GM19193 (cell line): Measurements from ENCODE around the gene SMTN.

Experiments
- POLR2A ChIP-seq: IDR thresholded peaks from 4 replicates; pipeline ENCODE4 v1.6.1; 2011; ENCODE audit not compliant: insufficient read depth, insufficient read length; ENCODE audit errors: extremely low read depth

Gene SMTN

DNA sequence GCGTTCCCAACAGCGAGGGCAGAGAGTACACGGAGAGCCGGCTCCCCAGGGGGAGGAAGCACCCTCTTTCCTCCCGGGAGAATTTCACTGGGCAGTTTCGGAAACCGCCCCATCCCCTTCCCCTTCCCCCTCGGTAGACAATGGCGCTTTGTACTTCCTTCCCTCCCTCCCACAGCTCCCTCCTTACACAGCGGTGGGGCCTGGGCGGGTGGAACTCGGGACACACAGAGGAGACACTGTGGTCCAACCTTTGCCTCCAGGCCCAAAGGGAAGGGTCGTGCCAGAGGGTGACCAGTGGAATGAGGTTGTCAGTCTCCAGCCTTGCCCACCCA is 4.3 kb downstream of the SMTN start:
- TF ChIP-seq POLR2A = no peak

DNA sequence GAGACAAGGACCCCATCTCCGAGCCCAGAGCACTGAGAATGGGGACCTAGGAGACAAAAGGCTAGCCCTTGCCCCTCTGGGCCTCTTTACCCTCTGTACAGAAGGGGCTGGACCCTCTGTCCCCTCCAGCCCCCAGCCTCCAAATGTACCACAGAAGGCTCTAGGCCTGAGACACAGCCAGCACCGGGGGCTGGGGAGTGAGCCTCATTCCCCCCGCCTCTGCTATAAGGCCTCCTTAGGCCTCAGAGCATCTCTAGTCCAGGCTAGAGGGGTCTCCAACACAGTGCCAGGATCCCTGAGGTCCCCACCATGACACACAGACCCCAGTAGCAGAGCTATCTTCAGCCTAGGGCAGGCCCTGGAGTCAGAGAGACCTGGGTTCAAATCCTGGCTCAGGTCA is 4.8 kb downstream of the SMTN start:
- TF ChIP-seq POLR2A = no peak

DNA sequence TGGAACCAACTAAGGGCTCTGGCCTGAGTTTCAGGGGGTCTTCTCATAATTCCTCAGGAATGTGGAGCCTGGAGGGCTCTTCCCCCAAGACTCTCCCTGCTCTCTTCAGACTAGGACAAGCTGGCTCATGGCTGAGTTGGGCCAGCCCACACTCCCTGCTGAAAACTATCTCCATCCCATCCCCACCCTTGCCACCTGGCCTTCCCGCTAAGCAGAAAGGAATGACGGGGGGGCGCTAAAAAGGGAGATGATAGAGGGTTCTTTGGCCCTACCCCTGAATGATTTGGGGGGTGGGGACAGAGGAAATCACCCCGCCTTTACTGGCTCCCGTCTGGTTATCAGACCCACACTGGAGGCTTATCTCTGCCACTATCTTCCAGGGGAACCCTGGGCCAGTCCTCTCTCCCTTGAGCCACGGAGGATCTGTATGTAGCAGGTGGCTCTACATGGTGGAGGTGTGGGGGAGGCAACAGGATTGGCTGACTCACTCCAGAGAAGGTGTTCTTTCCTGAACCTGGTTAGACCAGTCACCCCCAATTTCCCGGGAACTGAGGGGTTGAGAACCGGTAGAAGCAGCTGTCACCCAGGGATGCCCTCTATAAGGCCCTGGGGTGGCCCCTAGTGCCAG is 5.7 kb downstream of the SMTN start:
- no peak for TF ChIP-seq POLR2A

DNA sequence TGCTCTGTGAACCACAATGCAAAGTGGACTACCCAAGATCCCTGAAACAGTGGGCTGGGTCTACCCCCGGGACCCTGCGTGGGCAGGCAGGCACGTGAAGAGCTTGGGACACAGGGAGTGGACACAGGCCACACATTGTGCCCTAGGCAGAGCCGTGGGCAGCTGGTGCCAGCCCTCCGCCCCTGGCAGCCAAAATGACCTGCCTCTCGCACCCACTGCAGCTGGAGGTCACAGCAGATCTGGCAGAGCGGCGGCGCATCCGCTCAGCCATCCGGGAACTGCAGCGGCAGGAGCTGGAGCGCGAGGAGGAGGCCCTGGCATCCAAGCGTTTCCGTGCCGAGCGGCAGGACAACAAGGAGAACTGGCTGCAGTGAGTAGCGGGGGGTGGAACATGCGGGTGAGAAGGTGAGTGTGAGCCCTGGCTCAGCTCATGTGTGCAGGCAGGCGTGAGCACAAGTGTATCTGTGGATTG is 6.7 kb downstream of the SMTN start:
- TF ChIP-seq POLR2A = no peak

DNA sequence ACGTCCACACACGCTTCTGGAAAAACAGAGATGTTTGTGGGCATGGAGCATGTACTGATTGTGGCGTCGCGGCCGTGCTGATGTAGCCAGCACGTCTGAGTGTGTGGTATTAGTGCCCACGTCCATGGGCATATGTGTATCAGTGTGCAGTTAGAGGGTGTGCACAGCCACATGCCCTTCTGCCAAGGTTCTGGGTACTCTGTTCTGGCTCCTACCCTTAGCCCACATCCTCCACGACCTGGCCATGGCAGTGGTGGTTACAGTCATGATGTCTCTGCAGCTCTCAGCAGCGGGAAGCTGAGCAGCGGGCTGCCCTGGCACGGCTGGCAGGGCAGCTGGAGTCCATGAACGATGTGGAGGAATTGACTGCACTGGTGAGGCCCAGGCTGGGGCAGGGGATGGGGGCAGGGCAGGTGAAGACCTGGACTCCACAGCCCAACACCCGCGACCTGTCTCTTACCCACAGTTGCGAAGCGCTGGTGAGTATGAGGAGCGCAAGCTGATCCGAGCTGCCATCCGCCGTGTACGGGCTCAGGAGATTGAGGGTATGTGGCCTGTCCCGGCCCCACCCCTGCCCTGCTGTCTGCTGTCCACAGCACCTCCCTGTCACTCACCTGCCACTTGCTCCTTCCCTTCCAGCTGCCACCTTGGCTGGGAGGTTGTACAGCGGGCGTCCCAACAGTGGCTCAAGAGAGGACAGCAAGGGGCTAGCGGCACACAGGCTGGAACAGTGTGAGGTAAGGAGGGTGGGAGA is 7.3 kb downstream of the SMTN start:
- no peak for TF ChIP-seq POLR2A

DNA sequence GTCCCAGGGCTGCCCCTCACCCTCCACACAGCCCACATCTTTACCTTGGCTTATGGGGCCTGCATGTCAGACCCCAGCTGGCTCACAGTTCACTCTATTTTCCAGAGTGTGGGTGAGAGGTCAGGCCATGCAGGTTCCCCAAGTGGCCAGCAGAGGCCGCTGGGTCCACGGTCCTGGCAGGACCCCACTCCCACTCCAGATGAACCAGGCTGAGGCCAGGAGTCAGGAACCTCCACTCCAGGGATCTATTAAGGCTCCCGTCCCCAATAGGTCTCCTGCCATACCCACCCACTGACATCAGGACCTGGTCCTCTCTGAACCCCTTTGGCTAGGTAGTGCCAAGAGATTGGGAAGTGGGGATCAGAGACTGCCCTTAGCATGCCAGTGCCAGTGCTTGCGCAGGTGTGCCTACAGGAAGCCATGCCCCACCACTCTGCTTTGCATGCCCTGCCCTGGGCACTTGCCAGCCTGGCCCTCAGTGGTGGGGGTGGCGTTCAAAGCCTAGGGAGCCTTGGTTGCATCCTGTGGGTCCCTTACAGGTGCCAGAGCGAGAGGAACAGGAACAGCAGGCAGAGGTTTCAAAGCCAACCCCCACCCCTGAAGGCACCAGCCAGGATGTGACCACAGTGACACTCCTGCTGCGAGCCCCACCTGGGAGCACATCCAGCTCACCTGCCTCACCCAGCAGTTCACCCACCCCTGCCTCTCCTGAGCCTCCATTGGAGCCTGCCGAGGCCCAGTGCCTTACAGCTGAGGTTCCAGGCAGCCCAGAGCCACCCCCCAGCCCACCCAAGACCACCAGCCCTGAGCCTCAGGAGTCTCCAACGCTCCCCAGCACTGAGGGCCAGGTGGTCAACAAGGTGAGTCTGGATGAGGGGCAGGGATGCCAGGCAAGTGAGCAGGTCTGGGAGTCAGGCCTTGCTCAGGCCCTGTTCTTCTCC is 8.3 kb downstream of the SMTN start:
- TF ChIP-seq POLR2A = no peak

DNA sequence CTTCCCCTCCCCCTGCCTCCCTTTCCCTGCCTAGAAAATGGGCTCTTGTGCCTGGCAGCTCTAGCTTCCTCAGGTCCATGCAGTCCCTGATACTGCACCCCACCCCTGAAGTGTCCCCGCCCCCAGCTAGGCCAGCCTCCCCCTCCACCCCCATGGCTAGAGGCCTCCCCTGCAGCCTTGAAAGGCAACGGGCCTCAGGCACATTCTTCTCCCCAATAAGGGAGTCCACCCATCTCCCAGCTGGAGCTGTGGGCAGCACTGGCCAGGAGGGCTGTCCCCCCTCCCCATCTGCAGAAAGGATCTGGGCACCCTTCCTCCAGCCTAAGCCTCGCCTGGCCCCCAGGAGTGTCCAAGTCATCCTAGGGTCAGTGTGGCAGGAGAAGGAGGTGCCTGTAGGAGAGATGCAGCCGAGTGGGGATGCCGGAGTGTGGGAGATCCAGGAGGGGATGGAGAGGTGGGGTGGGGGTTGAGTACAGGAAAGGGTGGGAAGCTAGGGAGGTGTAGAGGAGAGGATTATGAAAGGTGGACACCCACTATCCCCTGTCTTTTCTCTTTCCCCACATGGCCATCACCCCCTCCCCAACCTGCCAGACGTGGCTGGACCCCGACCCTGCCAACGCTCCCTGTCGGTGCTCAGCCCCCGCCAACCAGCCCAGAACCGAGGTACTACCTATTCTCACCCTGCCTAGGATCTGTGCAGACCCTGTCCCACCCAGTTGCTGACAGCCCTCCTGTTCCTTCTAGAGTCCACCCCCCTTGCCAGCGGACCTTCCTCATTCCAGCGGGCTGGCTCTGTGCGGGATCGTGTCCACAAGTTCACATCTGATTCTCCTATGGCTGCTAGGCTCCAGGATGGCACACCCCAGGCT is 9.3 kb downstream of the SMTN start:
- no peak for TF ChIP-seq POLR2A

DNA sequence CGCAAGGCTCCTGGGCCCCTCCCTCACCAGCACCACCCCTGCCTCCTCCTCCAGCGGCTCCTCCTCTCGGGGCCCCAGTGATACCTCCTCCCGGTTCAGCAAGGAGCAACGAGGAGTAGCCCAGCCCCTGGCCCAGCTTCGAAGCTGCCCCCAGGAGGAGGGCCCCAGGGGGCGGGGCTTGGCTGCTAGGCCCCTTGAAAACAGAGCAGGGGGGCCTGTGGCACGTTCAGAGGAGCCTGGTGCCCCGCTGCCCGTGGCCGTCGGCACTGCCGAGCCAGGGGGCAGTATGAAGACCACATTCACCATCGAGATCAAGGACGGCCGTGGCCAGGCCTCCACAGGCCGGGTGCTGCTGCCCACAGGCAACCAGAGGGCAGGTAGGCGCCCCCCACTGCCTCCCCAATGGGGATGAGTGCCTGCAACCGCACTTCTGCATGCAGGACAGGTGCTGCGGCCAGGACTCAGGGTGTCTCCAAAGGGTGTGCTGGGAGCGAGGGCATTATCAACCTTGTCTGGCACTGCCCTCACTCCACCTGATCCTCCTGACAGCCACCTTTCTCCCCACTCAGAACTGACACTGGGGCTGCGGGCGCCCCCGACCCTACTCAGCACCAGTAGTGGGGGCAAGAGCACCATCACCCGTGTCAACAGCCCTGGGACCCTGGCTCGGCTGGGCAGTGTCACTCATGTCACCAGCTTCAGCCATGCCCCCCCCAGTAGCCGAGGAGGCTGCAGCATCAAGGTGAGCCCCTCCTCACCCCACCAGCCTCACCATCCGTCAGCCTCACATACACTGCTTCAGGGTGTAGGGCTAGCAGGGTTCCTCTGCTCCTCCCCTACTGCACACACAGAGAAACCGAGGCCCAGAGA is 10.2 kb downstream of the SMTN start:
- TF ChIP-seq POLR2A = no peak

DNA sequence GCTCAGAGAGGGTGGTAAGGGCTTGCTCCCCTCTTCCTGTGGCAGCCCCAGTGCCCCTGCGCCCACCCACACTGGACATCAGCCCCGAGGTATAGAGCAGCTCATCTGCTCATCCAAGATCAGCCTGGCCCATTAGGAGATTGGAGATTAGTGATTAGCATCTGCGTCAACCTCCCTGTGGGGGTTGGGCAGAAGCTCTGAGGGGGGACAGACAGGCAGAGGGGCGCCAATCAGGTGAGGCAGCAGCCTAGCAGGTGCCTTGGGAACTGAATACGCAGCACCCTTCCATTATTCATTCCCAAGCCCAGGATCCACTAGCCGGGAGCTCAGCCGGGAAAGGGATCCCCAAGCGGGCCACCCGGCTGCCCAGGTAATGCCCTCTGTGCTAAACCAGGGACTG is 11.0 kb downstream of the SMTN start:
- TF ChIP-seq POLR2A = no peak

DNA sequence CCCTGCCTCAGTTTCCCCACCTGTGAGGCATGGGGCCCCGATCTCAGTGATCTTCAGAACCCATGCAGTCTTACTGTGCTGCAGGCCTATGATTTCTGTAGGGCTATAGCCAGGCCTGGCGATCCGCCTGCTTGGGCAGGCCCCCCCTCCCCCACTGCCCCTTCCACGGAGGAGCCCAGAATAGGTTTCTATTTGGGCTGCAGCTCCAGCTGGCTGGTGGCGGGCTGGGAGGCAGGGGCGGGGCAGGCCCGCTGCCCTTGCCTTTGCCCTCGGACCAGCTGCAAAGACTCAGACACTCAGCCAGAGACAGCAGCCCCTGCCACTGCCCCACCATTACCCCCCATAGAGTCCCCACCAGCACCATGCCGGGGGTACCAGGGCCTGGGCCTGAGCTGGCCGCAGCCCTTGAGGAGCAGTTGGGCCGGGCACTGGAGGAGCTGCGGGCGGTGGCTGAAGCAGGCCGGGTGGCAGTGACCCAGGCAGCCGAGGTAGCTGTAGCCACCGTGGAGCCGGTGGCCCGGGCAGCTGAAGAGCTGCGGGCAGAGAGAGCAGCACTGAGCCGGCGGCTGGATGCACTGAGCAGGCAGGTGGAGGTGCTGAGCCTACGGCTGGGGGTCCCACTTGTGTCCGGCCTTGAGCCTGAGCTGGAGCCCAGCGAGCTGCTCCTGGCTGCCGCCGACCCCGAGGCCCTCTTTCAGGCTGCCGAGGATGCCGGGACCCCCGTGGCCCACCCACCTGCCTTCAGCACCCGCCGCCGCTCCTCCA is 12.2 kb downstream of the SMTN start:
- TF ChIP-seq POLR2A = no peak

DNA sequence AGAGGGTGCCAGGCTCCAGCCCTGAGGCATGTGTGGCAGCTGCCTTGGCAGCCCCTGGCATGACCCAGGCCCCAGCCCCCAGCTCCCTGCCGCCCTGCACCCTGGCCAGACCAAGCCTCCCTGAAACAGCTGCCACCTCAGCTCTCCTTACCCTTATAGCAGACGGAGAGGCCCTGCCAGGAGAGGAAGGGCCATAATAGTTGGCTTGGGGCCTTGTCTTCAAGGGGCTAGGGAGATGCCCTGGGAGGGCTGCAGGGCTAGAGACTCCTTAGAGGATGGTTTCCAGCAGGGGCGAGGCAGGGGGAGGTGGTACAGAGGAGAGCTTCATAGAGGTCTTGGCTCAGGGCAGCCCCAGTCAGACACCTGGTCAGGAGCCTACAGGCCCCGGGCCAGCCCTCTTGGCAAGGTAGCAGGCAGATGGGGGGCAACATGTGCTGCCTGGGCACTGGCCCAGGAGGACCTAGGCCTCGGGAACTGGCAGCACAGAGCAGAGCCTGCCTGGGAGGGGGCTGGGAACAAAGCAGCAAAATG is 13.0 kb downstream of the SMTN start:
- TF ChIP-seq POLR2A = no peak

DNA sequence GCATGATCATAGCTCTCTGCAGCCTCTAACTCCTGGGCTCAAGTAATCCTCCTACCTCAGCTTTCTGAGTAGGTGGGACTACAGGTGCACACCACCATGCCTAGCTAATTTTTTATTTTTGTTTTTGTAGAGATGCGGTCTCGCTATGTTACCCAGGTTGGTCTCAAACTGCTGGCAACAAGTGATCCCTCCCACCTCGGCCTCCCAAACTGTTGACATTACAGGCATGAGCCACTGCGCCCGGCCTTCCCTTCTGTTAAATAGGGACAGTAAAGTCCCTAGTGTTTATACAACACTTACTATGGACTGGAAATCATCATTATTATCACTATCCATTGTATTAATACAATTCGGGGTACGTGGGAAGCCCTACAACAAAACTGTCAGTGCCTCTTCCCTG is 13.6 kb downstream of the SMTN start:
- TF ChIP-seq POLR2A = no peak
